ENCODE measurements around the gene ADAMTS13. TPM values are rescaled to one million over a fixed set of nuclear protein-coding genes. Genes with fewer than 3 reads are reported as not detected.

The ADAMTS13 gene
- total and polyA plus RNA-seq, 7 donors = 0.60 to 3.4 (median 0.82) TPM

DNA sequence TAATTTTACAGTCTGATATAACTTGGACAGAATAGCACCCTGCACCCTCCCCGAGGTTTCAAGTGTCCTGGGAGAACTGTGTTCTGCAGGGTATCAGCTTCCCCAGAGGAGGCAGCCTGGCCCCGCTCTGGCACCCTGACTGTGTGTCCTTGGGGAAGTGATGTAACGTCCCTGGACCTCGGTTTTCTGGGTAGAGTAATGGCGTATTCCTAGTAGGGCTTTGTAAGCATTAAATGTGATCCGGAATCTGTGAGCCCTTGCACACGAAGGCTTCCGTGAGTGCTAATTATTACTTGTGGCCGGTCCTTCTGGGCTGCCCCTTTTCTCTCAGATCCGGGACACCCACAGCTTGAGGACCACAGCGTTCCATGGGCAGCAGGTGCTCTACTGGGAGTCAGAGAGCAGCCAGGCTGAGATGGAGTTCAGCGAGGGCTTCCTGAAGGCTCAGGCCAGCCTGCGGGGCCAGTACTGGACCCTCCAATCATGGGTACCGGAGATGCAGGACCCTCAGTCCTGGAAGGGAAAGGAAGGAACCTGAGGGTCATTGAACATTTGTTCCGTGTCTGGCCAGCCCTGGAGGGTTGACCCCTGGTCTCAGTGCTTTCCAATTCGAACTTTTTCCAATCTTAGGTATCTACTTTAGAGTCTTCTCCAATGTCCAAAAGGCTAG lies 36.6 kb downstream of the ADAMTS13 start:
- TF ChIP-seq POLR2A (IDR thresholded peaks at IDR 0.05) (no peak), EP300 (IDR thresholded peaks at IDR 0.05) (no peak), POLR2AphosphoS5 (IDR thresholded peaks at IDR 0.05) (no peak)
- TF ChIP-seq, protein P1, sequence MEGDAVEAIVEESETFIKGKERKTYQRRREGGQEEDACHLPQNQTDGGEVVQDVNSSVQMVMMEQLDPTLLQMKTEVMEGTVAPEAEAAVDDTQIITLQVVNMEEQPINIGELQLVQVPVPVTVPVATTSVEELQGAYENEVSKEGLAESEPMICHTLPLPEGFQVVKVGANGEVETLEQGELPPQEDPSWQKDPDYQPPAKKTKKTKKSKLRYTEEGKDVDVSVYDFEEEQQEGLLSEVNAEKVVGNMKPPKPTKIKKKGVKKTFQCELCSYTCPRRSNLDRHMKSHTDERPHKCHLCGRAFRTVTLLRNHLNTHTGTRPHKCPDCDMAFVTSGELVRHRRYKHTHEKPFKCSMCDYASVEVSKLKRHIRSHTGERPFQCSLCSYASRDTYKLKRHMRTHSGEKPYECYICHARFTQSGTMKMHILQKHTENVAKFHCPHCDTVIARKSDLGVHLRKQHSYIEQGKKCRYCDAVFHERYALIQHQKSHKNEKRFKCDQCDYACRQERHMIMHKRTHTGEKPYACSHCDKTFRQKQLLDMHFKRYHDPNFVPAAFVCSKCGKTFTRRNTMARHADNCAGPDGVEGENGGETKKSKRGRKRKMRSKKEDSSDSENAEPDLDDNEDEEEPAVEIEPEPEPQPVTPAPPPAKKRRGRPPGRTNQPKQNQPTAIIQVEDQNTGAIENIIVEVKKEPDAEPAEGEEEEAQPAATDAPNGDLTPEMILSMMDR (IDR thresholded peaks at IDR 0.05) = no peak
- H3K4me1 ChIP-seq = peaks cover 0 to 21% (median 18%) of the 10 kb centered on the region in 4 donors
- no peaks in the 10 kb centered on the region for H3K27me3 ChIP-seq
- H3K4me3 ChIP-seq = peak overlapping the region in 3 of 4 donors; percentile 78 to 91 (median 89)
- H3K27ac ChIP-seq = peak overlapping the region; percentile 92 to 97 (median 95)
- intact Hi-C loops (cut with DNase I) = loop anchor here (2.0 kb wide), 2 partner anchors 40 to 82 kb away; partner anchors contain the start of genes REXO4, STKLD1 and SURF4
- DNase-seq = no peak
- 63 to 74% methylated on average over 16 of the region's 16 CpGs for WGBS, 2 donors
- H3K36me3 ChIP-seq = no peaks in the 10 kb centered on the region
- no peaks in the 10 kb centered on the region for H3K9me3 ChIP-seq

DNA sequence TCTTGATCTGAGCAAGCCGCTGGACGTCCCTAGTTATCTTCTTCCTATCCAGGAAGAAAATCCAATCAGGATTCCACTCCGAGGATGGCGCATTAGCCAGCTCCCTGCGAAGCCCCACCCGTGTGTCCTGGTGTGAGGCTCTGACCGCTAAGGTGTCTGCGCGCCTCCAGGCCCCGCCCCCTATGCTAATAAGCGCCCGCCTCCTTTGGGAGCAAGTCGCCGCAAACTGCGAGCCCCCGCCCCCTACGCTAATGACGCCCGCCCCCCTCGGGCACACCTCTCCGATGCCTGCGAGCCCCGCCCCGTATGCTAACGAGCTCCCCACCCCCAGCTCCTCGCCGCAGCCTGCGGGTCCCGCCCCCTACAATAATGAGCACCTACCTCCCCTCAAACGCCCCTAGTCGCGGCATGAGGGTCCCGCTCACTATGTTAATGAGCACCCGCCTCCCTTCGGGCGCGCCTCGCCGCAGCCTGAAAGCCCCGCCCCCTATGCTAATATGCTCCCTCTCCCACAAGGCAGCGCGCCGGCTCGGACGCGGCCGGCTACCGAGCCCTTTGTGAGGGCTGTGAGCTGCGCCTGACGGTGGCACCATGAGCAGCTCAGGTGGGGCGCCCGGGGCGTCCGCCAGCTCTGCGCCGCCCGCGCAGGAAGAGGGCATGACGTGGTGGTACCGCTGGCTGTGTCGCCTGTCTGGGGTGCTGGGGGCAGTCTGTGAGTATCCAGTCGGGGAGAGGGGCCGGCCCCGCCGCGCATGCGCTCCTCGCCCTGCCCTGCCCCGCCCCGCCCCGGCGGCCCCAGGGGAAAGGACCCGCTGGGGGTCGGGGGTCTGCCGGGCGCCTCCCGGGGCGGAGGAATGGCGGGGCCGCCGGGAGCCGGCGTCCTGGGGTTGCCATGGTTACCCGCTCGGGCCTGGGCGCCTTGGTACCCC lies 37.6 kb downstream of the ADAMTS13 start, which contains the start of gene CACFD1:
Gene CACFD1 (plus strand): TSS at position 503 of the 929 bp plus-strand sequence. CDS start 89 bp downstream, at position 592.
- Histone ChIP-seq H3K27me3 (no peaks in the 10 kb centered on the region), H3K9me3 (no peaks in the 10 kb centered on the region), H3K4me1 (peaks cover 0 to 21% (median 18%) of the 10 kb centered on the region in 4 donors), H3K4me3 (peak within 1 kb of the TSS; percentile 66 to 91 (median 84)), H3K36me3 (peaks cover 0 to 9% (median 0%) of the 10 kb centered on the region in 4 donors), H3K27ac (peak within 1 kb of the TSS; percentile 92 to 97 (median 95))
- TF ChIP-seq POLR2A (IDR thresholded peaks at IDR 0.05) = peak; percentile 81 to 88
- TF ChIP-seq EP300 (IDR thresholded peaks at IDR 0.05) = no peak
- peak; percentile 78 to 93 (median 90) for TF ChIP-seq POLR2AphosphoS5 (IDR thresholded peaks at IDR 0.05)
- 1% methylated on average over 86 of the region's 86 CpGs for WGBS, 2 donors
- DNase-seq = peak; percentile 99
- intact Hi-C loops (cut with DNase I) = loop anchor here (2.0 to 5.0 kb wide), 4 partner anchors 19 to 112 kb away; partner anchors contain the start of genes MED22, REXO4, RPL7A and SLC2A6

DNA sequence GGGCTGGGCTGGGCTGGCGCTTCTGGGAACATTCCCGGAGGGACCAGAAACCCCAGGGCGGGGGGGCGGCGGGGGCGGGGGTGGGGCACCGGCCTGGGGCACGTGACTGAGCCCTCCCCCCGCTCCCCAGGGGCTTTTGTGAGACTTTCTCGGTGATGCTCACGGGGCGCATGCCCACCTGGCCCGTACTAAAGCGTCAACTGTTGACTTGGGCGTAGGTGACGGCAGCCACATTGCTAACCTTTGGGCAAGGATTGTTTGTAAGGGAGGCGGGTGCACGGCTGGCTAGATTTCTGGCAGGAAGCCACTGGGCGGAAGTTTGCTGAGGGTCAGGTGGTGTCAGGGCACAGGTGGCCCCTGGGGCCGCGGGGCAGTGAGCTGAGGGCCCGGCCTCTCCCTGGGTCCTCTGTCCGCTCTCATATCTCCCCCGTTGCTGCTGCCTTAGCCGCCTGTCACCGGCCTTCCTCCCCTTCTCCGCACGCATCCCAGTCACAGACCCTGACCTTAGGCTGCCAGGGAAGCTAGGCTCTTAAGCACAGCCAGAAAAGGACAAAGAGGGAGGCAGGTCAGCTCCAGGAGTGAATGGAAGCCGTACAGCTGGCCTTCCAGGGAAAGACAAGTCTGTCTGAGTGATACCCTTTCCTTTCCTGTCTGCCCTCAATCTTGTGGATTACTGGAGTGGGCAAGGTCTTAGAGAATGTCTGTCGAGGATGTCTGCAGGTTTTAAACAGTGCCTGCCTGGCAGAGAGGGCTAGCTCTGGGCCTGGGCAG lies 38.4 kb downstream of the ADAMTS13 start:
- Histone ChIP-seq H3K36me3 (peaks cover 0 to 17% (median 0%) of the 10 kb centered on the region in 4 donors), H3K9me3 (no peaks in the 10 kb centered on the region), H3K27me3 (no peaks in the 10 kb centered on the region), H3K27ac (peak overlapping the region; percentile 92 to 97 (median 95)), H3K4me1 (peaks cover 0 to 21% (median 18%) of the 10 kb centered on the region in 4 donors), H3K4me3 (peak overlapping the region; percentile 66 to 91 (median 84))
- TF ChIP-seq POLR2A (IDR thresholded peaks at IDR 0.05) = no peak
- TF ChIP-seq, protein P1 (IDR thresholded peaks at IDR 0.05) = no peak
- peak; percentile 86 for DNase-seq
- WGBS, 2 donors = 5 to 17% methylated on average over 30 of the region's 30 CpGs
- intact Hi-C loops (cut with DNase I) = loop anchor here (2.0 to 5.0 kb wide), 2 partner anchors 18 to 113 kb away; partner anchors contain the start of genes MED22, RPL7A and SLC2A6

DNA sequence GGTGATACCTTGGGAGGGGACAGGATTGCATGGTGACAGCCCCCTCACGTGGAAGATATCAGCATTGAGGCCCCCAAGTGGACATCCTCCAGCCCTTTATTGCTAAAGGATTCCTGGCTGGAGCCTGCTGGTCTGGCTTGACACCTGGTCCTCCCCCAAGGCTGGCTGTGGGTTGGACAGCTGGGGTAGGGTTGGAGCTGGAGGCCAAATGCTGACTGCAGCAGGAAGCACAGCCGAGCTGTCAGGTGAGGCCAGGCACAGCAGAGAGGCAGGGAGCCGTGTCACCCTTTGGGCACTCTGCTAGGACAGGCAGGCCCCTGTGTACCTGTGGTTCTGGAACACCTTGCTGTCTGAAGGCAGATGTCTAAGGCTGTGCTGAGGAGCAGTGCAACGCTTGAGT lies 39.8 kb downstream of the ADAMTS13 start:
- no peak for TF ChIP-seq POLR2A (IDR thresholded peaks at IDR 0.05)
- TF ChIP-seq, protein P1 (IDR thresholded peaks at IDR 0.05) = no peak
- no peak for TF ChIP-seq EP300 (IDR thresholded peaks at IDR 0.05)
- no peak for TF ChIP-seq POLR2AphosphoS5 (IDR thresholded peaks at IDR 0.05)
- intact Hi-C loops (cut with DNase I) = loop anchor here (2.0 to 5.0 kb wide), 2 partner anchors 17 to 115 kb away; partner anchors contain the start of genes MED22, RPL7A and SLC2A6
- H3K36me3 ChIP-seq = peaks cover 0 to 18% (median 0%) of the 10 kb centered on the region in 4 donors
- H3K4me3 ChIP-seq = no peak overlapping the region
- no peaks in the 10 kb centered on the region for H3K9me3 ChIP-seq
- H3K27ac ChIP-seq = no peak overlapping the region
- WGBS, 2 donors = 63 to 78% methylated on average over 4 of the region's 4 CpGs
- no peak for DNase-seq
- peaks cover 0 to 21% (median 18%) of the 10 kb centered on the region in 4 donors for H3K4me1 ChIP-seq
- no peaks in the 10 kb centered on the region for H3K27me3 ChIP-seq
